Pericardium fibroblast (primary cell): ENCODE data around the gene OR5I1. TPM values are rescaled to one million over a fixed set of nuclear protein-coding genes. Genes with fewer than 3 reads are reported as not detected.

Experiments
- total RNA-seq: library from RNA; depleted of rRNA; stranded (reverse); fragments of >200 nt; gene quantifications from 2 replicates; pipeline ENCODE4 v1.2.3, GENCODE V29; 2015

The OR5I1 gene
- not detected in 2 replicates for total RNA-seq

GRCh38 chr11:55936300-55936699 is at the start of gene OR5I1:
OR5I1 (minus strand) TSS chr11:55936400; CDS start chr11:55936400, 0 bp downstream.

GRCh38 chr11:55969845-55970244 is 33.6 kb upstream of the OR5I1 start, which contains the start of gene OR10AG1:
OR10AG1 (minus strand) TSS chr11:55969945; CDS start chr11:55969907, 38 bp downstream.

GRCh38 chr11:55914482-55914881 is 21.7 kb downstream of the OR5I1 start, which contains the start of gene OR5W2:
OR5W2 (minus strand) TSS chr11:55914582; CDS start chr11:55914582, 0 bp downstream.

Other genes with a start within 250 kb of the OR5I1 start
- not detected in 2 replicates for gene OR5D13, start 163.0 kb downstream of the OR5I1 start, total RNA-seq
- gene OR5D14, start 140.8 kb downstream of the OR5I1 start, total RNA-seq: not detected in 2 replicates
- not detected in 2 replicates for gene OR5L1, start 125.0 kb downstream of the OR5I1 start, total RNA-seq
- gene OR5D18, start 116.8 kb downstream of the OR5I1 start, total RNA-seq: not detected in 2 replicates
- not detected in 2 replicates for gene OR5L2, start 109.2 kb downstream of the OR5I1 start, total RNA-seq
- not detected in 2 replicates for gene OR5D16, start 97.6 kb downstream of the OR5I1 start, total RNA-seq
- not detected in 2 replicates for gene TRIM51, start 53.1 kb downstream of the OR5I1 start, total RNA-seq
- not detected in 2 replicates for gene OR5W2, start 21.8 kb downstream of the OR5I1 start, total RNA-seq
- gene OR10AG1, start 33.5 kb upstream of the OR5I1 start, total RNA-seq: not detected in 2 replicates
- not detected in 2 replicates for gene OR5F1, start 58.2 kb upstream of the OR5I1 start, total RNA-seq
- not detected in 2 replicates for gene OR5AS1, start 91.3 kb upstream of the OR5I1 start, total RNA-seq
- not detected in 2 replicates for gene OR8I2, start 156.9 kb upstream of the OR5I1 start, total RNA-seq
- gene OR8H2, start 167.3 kb upstream of the OR5I1 start, total RNA-seq: not detected in 2 replicates
- not detected in 2 replicates for gene OR8H3, start 186.0 kb upstream of the OR5I1 start, total RNA-seq
- gene OR8J3, start 203.8 kb upstream of the OR5I1 start, total RNA-seq: not detected in 2 replicates
- gene OR8K5, start 223.9 kb upstream of the OR5I1 start, total RNA-seq: not detected in 2 replicates
- gene OR5J2, start 240.2 kb upstream of the OR5I1 start, total RNA-seq: not detected in 2 replicates